Measurements from ENCODE around the gene THADA. TPM values are rescaled to one million over a fixed set of nuclear protein-coding genes. Genes with fewer than 3 reads are reported as not detected.

The THADA gene
- total RNA-seq, 4 donors from 2014 or later: 32.5 to 41.6 (median 39.0) TPM

DNA sequence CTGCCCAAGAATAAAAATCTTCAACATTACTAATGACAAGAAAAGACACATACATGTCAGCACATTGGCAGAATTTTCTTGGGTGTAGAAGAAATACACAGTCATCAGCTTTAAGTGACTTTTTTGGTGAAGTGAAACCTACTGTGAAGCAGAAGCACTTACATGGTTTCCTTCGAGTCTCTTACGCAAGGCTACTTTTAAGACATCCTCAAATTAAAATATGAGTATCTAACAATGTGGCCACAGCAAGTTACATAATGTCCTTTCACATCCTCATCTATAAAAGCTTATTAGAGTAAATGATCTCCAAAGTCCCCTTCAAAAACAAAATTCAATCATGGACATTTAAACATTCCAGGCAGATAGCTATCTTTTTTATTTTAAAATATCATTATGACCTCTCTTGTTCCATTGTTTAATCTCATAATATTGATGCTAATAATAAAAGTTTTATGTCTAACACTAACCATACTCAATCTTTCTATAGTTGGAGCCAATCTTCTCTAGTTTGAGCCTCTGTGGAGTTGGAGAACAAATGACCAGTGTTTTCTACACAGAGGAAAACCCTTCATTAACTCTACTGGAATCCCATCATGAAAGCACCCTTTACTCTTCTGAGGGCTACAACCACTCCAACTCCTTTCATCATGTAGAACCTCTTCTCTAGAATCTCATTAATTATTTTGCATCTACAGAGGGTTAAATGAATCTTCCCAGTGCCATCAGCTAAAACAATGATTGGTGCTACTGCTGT, 187.3 kb downstream of the THADA start:
- no peak for TF ChIP-seq CTCF (IDR thresholded peaks at IDR 0.05)
- DNase-seq (ENCODE audit: low spot score) (no peak), ATAC-seq (ENCODE audit: low FRiP score) (no peak)

GRCh38 chr2:43407935-43408334, 187.9 kb downstream of the THADA start:
- no peak for TF ChIP-seq CTCF (IDR thresholded peaks at IDR 0.05)
- DNase-seq (ENCODE audit: low spot score) (no peak), ATAC-seq (ENCODE audit: low FRiP score) (no peak)

GRCh38 chr2:43406651-43407279, 189.1 kb downstream of the THADA start:
- DNase-seq (ENCODE audit: low spot score) (no peak), ATAC-seq (ENCODE audit: low FRiP score) (no peak)
- TF ChIP-seq CTCF (IDR thresholded peaks at IDR 0.05): no peak

- TF ChIP-seq CTCF (IDR thresholded peaks at IDR 0.05): no peak
Measured at GRCh38 chr2:43405829-43406228, 190.0 kb downstream of the THADA start.

DNA sequence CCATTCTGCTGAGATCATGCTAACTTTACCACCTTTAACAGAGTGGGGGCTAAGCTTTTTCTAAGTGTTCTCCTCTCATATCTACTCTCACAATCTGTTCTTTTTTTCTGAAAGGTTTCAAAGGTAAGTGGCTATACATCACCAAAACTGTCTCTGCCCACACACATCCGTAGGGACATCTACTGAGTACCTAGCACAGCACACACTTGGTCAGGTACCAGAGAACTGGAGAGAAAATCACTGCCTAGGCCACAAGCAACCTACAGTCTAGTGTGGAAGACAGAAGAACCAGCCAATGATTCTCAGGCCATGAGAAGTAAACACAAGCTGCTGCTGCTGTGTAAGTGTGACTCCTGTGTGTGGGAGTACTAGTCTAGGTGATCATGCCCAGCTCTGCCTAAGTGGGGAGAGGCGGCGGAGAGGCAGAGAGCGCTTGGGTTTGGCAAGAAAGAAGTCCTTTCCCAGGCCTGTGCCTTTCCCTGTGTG, 193.3 kb downstream of the THADA start:
- DNase-seq (ENCODE audit: low spot score) (no peak), ATAC-seq (ENCODE audit: low FRiP score) (peak; percentile 64)
- TF ChIP-seq CTCF (IDR thresholded peaks at IDR 0.05): no peak

More at GRCh38 chr2:43405829-43406228, 190.0 kb downstream of the THADA start:
- DNase-seq (ENCODE audit: low spot score): no peak
- ATAC-seq (ENCODE audit: low FRiP score): no peak

DNA sequence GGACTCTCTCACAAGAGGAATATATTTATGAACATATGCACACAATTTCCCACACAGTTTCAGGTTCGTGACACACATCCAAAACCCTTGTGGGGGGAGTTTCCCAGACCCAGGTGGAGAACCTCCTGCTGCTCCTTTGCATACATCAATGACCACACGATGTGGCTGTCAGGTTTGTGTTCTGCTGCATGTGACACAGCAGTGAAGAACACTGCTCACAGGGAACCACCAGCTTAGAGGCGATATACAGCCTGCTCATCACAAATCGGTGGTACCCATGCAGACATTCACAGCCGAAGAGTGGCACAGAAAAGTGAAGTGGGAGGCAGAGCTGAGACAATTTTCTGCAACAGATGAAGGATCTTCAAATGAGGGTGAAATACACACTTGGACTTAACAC, 193.8 kb downstream of the THADA start:
- DNase-seq (ENCODE audit: low spot score) (no peak), ATAC-seq (ENCODE audit: low FRiP score) (no peak)
- TF ChIP-seq CTCF (IDR thresholded peaks at IDR 0.05): no peak

GRCh38 chr2:43400508-43400907, 195.3 kb downstream of the THADA start:
- ATAC-seq (ENCODE audit: low FRiP score) (no peak), DNase-seq (ENCODE audit: low spot score) (no peak)
- TF ChIP-seq CTCF (IDR thresholded peaks at IDR 0.05): no peak

Measured in omental fat pad (tissue), 4 donors.